GM21529 (cell line): ENCODE data around the gene B4GALNT3.
A peak's percentile ranks its signal among the peaks of the same experiment; 100 is the strongest.
"Not testable (repeated sequence)": the region's sequence is repeated elsewhere in the genome, so short reads cannot be mapped to it uniquely, and the experiment has no call there.

Experiments used
- ATAC-seq: cut with Tn5 transposase; IDR thresholded peaks from one replicate; pipeline ENCODE4 v1.9.1; 2021; ENCODE audit not compliant: unreplicated experiment

Gene B4GALNT3

DNA sequence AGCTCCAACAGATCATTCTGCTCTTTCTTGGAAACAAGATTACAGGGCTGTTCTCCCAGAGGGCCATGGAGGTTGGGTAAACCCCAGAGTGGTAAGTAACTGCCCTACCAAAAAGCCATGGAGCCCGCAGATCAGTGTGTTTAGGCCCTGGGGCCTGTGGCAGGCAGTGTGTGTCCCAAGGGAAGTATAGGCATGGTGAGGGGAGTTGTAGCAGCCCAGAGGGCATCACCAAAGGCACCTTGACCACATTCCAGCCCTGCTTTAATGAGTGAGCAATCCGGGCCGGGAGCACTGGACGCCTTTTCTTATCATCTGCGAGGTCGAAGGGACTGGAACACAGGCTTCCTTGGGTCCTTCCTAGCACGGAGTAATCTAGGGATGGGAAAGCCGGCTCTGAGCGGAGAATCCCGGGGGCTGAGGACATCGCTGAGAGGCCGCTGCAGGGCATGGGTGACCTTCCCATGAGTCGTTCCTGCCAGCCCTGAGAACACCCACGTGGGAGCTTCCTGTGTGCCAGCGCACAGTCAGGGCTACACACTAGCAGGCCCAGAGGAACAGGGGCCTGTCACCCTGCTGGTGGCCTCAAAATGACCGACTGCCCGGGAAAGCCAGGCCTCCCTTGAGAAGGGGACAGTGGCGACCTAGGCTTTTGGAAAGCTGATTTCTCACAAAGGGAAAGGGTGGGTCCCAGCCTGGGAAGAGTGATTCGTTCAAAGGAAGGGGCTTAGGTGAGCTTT, 112.2 kb downstream of the B4GALNT3 start:
- no peak for ATAC-seq

DNA sequence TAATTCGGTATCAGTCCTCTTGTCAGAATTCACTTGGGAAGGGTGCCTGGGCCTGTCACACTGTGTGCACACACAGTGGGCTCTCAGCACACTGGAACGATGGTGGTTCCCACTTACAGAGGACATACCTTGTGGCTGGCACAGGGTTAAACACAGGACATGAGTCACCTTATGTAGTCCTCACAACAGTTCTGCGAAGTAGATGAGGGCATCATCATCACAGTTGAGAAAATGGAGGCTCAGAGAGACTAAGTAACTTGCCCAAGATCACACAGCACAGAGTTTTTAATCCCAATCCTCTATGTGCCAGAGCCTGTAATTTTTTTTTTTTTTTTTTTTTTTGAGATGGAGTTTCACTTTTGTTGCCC, 112.8 kb downstream of the B4GALNT3 start:
- ATAC-seq, result no peak

DNA sequence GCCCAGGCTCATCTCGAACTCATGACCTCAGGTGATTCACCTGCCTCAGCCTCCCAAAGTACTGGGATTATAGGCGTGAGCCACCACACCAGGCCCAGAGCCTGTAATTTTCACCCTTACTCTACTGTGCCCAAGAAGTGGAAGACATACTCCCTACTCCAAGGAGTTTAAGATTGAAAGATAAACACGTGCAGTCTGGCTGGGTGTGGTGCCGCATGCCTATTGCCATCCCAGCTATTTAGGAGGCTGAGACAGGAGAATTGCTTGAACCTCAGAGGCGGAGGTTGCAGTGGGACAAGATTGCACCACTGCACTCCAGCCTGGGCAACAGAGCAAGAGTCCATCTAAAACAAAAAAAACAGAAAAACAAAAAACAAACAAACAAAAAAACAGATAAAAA, 113.5 kb downstream of the B4GALNT3 start:
- no peak for ATAC-seq

- no peak for ATAC-seq
Measured at GRCh38 chr12:574475-575128, 114.9 kb downstream of the B4GALNT3 start.

- no peak for ATAC-seq
Measured at GRCh38 chr12:575129-575502, 115.4 kb downstream of the B4GALNT3 start.

DNA sequence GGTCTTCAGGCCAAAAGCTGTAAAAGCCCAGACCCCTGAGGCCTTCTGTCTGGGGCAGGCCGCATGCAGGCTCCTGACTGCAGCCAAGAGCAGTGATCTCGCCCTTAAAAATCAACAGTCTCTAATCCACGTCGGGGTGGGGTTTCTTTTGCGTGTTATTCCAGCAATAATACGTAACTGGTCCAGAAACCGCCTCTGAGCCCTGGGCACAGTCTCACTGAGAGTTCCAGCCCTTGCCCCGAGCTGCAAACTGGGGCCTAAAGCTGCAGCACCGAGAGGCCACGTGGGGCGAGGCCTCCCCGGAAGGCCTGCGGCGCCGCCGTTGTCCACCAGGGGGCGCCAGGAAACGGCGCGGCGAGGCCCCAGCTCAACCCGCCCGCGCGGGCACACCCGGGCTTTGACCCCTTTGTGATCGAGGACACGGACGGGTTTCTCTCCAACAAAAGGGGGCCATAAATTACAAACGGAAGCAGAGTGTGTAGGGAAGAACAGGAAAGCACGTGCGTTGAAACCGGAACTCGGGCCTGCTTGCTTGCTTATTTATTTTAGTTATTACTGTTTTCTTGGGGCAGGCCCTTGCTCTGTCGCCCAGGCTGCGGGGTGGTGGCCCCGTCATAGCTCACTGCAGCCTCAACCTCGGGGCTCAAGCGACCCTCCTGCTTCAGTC, 116.3 kb downstream of the B4GALNT3 start:
- ATAC-seq, result peak; percentile 73

GRCh38 chr12:576615-577110, 116.9 kb downstream of the B4GALNT3 start:
- ATAC-seq, result no peak

- not testable (repeated sequence) for ATAC-seq
Measured at GRCh38 chr12:577994-578747, 118.4 kb downstream of the B4GALNT3 start.

DNA sequence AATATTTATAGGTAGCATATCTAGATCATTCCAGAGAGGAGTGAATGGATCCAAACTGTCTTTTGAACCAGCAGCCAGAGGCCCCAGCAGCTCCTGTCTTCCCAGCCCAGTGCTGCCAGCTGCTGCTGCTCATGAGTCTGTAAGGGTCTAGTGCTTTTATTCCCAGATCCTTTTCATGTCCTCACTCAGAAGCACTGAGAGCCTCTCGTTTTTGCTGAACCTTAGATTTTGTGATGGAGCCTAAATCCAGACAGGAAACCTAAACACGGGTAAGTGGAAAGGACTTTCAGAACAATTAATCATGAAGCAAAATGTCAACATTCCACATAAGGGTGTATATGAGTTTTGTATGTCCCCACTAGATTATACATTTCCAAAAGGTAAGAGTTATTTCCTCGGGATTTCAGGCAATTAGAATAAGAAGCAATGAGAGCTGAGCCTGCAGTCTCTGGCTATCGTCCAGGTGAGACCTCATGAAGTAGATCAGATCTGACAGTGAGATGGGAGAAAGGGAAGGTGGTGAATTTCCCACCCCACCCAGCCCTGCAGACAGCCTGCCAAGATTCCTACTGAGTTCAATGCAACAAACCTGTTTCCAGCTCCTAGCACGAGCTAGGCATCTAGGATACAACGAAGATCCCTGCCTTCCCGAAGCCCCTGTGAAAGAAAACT, 119.1 kb downstream of the B4GALNT3 start:
- ATAC-seq, result no peak

DNA sequence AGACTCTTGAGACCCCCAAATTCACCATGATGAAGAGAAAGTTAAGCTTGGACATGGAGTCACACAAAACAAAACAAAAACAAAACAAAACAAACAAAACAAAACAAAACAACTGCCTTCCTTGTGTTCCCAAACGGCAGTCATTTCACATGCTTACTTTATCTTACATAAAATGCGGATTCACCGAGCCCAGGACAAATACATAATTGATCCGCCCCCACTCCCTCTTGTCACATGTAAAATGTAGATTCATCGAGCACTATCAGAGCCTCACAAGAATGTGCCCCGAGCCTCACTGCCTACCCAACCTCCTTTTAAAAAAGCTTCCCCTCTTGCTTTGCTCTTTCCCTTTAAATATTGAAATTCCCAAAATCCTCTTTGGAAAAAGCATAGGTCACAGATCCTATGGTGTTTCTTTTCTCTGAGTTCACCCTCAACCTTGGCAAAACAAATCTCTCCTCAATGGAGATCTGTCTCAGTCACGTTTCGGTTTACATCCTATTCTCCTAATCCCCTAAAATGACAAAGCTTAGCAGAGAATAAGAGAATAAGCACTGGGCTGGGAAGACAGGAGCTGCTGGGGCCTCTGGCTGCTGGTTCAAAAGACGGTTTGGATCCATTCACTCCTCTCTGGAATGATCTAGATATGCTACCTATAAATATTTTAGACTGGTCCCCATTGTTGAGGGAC, 119.8 kb downstream of the B4GALNT3 start:
- ATAC-seq, result no peak

DNA sequence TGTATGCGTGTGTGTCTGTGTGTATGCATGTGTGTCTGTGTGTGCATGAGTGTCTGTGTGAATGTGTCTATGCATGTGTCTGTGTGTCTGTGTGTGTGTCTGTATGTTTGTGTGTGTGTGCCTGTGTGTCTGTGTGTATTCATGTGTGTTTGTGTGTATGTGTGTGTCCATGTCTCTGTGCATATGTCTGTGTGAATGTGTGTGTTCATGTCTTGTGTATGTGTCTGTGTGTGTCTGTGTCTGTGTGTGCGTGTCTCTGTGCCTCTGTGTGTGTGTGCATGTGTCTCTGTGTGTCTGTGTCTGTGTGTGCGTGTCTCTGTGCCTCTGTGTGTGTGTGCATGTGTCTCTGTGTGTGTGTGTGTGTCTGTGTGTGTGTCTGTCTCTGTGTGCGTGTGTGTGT, 121.1 kb downstream of the B4GALNT3 start:
- ATAC-seq, result no peak

DNA sequence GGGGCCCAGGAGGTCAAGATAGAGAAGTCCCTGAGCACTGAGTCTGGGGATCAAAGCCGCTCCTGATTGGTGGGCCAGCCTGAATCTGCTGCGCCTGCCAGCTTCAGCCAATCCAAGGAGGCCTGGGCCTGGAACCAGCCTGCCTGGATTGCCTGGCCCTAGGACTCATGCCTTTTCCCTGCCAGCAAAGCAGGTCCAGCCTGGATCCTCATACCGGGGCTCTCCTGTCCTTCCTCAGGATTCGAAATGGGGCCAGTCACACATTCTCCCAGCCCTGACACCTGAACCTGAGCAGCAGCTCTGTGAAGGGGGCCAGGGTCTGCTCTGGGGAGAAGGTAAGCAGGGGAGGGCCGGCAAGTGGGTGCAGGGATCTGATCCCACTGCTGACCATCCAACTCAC, 121.6 kb downstream of the B4GALNT3 start:
- no peak for ATAC-seq

DNA sequence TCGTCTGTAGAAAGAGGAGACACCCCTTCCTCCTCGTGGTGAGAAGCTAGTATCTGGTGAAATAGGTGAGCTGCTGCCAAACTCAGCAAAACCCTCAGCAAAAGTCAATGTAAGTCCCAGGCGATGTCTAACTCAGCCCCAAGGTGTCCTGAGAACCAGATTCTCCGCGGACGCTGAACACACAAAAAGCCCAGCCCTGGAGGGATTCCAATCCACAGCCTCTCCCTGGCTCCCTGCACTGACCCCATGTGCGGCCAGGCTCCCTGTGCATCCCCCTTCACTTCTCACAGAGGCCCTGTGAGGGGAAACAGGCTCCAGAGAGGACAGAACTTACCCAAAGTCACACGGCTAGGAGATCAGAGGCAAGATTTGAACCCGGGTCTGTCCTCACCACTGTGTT, 122.0 kb downstream of the B4GALNT3 start:
- no peak for ATAC-seq

- no peak for ATAC-seq
Measured at GRCh38 chr12:583251-583869, 123.6 kb downstream of the B4GALNT3 start.

GRCh38 chr12:585062-586061, 125.6 kb downstream of the B4GALNT3 start:
- ATAC-seq, result no peak

GRCh38 chr12:586318-587071, 126.8 kb downstream of the B4GALNT3 start:
- ATAC-seq, result no peak

- ATAC-seq, result no peak
Measured at GRCh38 chr12:587132-588023, 127.6 kb downstream of the B4GALNT3 start.
